Fibroblast of villous mesenchyme (primary cell): ENCODE data around the gene PLEKHA7. TPM values are rescaled to one million over a fixed set of nuclear protein-coding genes. Genes with fewer than 3 reads are reported as not detected.

ENCODE experiments used
- DNase-seq: peaks from one replicate; pipeline ENCODE4 v3.0.0-alpha.2; 2010; ENCODE audit warnings: low read depth
- H3K4me3 ChIP-seq: 2 replicates; pipeline ENCODE4 v1.5.1; 2011; ENCODE audit warnings: low read depth, mild to moderate bottlenecking, low read length
- total RNA-seq: library from RNA; depleted of rRNA; stranded (reverse); fragments of >200 nt; gene quantifications from 2 replicates; pipeline ENCODE4 v1.2.3, GENCODE V29; 2012
- TF ChIP-seq, protein P1 (sequence below): IDR thresholded peaks from 2 replicates; pipeline ENCODE4 v1.5.1; 2012; ENCODE audit warnings: low read depth, mild to moderate bottlenecking, low read length; ENCODE audit not compliant: insufficient read depth

PLEKHA7 gene
- total RNA-seq, 1 donor, result 0.86 TPM

DNA sequence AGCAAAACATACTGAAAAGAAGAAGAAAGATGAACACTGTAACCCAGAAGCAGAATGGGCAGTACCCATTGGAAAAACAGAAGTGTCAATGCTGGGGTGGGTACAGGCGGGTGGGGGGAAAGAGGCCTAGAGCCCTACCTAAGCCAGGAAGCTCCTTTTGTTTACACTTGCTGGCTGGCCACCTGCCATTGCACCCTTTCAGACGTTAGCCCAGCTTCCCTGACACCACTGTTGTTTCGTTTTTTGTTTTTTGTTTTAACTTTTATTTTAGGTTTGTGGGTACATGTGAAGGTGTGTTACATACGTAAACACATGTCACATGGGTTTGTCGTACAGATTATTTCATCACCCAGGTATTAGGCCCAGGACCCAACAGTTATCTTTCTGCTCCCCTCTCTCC is 55.4 kb downstream of the PLEKHA7 start:
- no peak overlapping the region for H3K4me3 ChIP-seq
- TF ChIP-seq, protein P1, sequence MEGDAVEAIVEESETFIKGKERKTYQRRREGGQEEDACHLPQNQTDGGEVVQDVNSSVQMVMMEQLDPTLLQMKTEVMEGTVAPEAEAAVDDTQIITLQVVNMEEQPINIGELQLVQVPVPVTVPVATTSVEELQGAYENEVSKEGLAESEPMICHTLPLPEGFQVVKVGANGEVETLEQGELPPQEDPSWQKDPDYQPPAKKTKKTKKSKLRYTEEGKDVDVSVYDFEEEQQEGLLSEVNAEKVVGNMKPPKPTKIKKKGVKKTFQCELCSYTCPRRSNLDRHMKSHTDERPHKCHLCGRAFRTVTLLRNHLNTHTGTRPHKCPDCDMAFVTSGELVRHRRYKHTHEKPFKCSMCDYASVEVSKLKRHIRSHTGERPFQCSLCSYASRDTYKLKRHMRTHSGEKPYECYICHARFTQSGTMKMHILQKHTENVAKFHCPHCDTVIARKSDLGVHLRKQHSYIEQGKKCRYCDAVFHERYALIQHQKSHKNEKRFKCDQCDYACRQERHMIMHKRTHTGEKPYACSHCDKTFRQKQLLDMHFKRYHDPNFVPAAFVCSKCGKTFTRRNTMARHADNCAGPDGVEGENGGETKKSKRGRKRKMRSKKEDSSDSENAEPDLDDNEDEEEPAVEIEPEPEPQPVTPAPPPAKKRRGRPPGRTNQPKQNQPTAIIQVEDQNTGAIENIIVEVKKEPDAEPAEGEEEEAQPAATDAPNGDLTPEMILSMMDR, result no peak

DNA sequence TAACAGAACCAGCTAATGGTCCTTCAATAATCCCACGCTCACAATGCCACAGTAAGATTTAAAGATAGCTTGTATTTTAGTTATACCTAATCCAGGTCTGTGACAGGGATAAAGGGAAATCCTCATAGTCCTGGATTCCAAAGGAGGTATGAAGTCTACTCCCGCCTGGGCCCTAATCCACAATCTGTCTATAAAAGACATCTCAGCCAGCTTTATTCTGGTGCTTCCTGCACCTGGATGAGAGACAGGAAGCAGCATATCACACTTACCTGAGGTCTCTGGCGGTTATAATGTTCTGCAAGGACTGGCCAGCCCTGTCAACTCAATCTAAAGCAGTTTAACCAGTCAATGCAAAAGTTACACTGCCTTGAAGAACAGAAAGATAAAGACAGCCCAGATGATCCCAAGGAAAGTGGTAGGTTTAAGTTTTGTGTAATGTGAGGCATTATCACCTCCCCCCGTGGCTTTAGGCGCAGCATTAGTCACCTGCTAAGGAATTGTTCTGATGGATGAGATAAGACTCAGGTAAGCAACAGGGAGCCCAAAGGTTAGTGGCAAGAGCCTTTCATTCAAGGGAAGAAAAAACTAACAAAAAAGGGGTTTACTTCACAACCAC is 57.6 kb downstream of the PLEKHA7 start:
- no peak for DNase-seq
- H3K4me3 ChIP-seq, result no peak overlapping the region
- TF ChIP-seq, protein P1, result no peak

More for the DNA sequence above, 55.4 kb downstream of the PLEKHA7 start:
- no peak for DNase-seq

DNA sequence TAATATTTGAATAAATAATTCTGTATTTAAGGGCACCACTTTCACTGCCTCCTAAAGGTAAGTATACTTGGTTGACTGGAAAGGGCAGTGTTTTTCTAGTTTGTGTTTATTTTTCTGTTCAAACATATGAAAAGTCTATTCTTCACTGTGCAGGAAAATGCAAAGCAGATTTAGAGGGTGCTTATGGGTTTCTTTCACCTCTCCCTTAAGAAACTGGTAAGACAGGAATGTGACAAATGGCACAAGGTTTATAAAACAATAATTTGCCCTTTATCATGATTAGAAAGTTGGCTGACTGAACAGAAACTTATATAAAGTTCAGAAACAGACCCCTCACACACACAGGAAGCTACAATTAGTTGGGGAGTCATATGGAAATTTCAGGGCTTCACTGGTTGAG is 60.6 kb downstream of the PLEKHA7 start:
- TF ChIP-seq, protein P1, result no peak
- no peak for DNase-seq
- H3K4me3 ChIP-seq, result no peak overlapping the region

DNA sequence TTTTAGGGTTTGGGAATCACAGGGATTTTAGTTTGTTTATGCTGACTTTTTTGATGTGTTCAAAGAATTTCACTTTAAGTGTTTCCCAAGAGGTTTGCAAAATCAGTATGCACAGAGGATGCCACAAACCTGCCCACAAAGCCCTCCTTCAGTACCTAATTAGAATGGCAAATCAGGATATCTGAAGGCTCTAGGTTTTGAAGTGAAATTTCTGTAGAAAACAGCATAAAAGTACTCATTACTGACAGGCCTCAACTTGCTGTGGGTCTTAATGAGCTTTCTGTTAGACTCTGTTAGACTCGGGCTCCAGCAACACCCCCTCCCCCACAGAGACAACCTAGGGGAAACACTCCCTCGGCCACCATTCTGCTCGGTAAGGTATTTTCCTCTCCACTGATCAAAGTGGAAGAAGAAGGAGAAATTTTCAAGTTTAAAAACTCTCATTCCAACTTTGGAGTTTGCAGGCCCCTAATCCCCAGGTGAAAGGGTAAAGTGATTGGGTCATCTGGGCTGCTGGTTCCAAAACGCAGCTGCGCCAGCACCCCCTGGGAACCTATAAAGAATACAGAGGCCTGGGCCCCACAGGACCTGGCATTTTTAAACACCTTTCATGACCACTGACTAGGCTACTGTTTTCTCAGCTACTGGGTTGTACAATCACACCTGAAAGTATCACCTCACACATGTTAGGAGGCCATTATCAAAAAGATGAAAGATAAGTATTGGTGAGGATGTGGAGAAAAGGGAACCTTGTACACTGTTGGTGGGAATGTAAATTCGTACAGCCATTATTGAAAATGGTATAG is 67.5 kb downstream of the PLEKHA7 start:
- DNase-seq, result no peak
- TF ChIP-seq, protein P1, result no peak
- no peak overlapping the region for H3K4me3 ChIP-seq

DNA sequence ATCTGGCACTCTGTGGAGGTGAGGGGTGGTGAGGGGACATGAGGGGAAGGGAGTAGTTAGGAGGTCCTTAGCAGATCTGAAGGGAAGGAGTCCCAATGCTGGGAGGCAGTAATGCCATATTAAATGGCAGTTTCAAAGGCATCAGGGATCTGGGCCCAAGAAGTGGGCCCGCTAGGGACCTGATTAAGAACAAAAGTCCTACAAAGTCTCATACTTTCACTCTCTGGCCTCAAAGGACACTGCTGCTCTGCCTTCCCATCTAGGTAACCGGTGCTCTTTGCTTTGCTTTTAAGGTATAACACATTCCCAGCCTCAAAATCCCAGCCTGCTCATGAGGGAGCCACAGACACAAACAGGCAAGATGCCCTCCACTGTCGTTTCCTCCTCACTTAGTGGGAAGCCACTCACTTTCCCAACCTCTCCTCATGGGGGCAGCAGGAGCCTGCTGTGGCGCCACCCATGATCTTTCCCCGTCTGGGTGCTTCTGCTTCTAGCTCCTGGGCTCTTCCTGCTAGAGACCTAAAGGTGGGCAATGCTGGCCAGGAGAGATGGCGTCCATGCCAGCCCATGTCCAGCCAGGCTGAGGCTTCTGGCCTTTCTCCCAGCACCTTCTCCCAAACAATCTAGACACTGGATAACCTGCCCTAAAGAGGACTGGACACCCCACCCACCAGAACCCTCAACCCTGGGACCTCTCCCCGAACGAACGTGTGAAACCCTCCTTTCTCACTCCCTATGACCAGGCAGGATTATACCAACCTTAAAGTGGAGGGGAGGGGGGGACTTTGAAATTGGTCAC is 68.3 kb downstream of the PLEKHA7 start:
- peak; percentile 52 for DNase-seq
- no peak overlapping the region for H3K4me3 ChIP-seq
- TF ChIP-seq, protein P1, result peak; percentile 80

DNA sequence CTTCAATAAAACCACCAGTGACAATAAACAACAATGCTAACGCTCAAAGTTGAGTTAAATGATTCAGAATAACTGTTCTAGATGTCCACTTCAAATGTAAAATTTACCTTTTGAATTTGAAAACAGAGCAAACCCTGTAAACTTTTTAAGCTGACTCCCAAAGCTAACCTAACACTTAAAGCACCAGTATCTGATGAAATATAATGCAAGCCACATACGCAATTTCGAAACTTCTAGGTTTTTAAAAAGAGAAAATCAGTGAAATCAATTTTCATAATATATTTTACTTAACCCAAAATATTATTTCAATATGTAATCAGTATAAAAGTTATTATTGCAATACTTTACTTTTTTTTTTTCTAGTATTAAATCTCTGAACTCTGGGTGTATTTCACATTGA is 71.3 kb downstream of the PLEKHA7 start:
- no peak for DNase-seq
- no peak overlapping the region for H3K4me3 ChIP-seq
- TF ChIP-seq, protein P1, result no peak
